ENCODE results near the gene RSRC1. TPM values are rescaled to one million over a fixed set of nuclear protein-coding genes. Genes with fewer than 3 reads are reported as not detected.

RSRC1 gene
- total and polyA plus RNA-seq, 11 donors = 9.5 to 24.9 (median 21.3) TPM

DNA sequence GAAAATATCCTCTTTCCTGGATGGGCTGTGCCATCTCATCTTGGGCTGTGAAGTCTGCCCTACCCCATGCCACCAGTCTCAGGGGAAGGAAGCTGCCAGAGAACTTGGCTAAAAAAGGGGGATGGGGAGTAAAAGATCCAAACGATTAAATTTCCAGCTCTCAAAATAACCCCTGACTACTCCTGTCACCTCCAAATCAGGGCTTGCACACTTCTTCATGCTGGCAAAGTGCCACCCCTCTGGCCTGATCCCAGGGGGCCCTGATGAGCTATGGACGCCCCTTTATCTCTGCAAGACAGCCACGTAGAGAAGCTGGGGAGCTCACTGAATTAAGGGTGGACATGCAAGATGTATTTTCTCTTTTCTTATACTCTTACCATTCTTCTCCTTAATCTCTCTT is 459.9 kb downstream of the RSRC1 start:
- TF ChIP-seq, protein P1, sequence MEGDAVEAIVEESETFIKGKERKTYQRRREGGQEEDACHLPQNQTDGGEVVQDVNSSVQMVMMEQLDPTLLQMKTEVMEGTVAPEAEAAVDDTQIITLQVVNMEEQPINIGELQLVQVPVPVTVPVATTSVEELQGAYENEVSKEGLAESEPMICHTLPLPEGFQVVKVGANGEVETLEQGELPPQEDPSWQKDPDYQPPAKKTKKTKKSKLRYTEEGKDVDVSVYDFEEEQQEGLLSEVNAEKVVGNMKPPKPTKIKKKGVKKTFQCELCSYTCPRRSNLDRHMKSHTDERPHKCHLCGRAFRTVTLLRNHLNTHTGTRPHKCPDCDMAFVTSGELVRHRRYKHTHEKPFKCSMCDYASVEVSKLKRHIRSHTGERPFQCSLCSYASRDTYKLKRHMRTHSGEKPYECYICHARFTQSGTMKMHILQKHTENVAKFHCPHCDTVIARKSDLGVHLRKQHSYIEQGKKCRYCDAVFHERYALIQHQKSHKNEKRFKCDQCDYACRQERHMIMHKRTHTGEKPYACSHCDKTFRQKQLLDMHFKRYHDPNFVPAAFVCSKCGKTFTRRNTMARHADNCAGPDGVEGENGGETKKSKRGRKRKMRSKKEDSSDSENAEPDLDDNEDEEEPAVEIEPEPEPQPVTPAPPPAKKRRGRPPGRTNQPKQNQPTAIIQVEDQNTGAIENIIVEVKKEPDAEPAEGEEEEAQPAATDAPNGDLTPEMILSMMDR (IDR thresholded peaks at IDR 0.05) = no peak
- TF ChIP-seq POLR2A (IDR thresholded peaks at IDR 0.05) = no peak
- no peak overlapping the region for H3K4me3 ChIP-seq
- peak overlapping the region in 11 of 12 donors; percentile 9 to 92 (median 84) for H3K27ac ChIP-seq
- peaks cover 0 to 22% (median 9%) of the 10 kb centered on the region in 12 donors for H3K4me1 ChIP-seq
- DNase-seq (peak in 2 of 5 donors; percentile 9 to 32), ATAC-seq (no peak)
- H3K27me3 ChIP-seq = no peaks in the 10 kb centered on the region
- 16 to 28% (median 19%) methylated on average over 3 of the region's 3 CpGs for WGBS, 4 donors
- intact Hi-C loops (cut with DNase I) = loop anchor here in 6 of 10 donors (5.0 to 10.0 kb wide), 3 partner anchors 73 to 233 kb away; partner anchors contain the start of genes GFM1 (in 6 of the 6) and MFSD1 (in 2 of the 6)
- H3K9me3 ChIP-seq = peaks cover 0 to 4% (median 0%) of the 10 kb centered on the region in 12 donors
- H3K36me3 ChIP-seq = no peaks in the 10 kb centered on the region

DNA sequence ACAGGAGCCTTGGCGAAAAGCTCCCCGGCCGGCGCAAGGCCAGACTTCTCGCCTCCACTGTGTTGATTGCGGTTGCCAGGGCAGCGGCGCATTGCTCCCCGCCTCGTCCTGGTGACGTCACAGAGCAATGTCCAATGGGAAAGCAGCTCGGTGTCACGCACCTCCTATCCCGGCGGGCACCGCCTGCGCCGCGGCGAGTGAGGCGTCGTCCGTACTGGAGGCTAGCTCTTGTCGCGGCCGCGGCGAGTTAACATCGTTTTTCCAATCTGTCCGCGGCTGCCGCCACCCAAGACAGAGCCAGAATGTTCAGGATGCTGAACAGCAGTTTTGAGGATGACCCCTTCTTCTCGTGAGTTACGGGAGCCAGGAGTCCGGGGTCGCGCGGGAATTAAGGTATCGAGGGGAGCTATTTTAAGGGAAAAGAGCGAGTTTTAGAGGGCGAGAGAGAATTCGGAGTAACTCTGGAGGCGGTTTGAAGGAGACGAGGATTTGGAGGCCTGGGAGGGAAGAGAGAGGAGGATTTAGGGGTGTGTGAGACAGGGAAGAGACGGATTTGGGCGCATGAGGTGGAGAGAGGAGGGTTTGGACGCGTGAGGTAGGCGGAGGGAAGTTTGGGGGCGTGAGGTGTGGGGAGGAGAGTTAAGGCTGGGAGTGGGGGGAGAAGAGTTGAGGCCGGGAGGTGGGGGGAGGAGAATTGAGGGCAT is 461.3 kb downstream of the RSRC1 start, which contains the start of gene MLF1:
TSS of gene MLF1 (plus strand) at position 196 of the 704 bp plus-strand sequence. CDS start at position 303, 107 bp downstream.
- peak within 1 kb of the TSS; percentile 70 to 92 (median 84) for H3K27ac ChIP-seq
- H3K4me1 ChIP-seq = peaks cover 0 to 31% (median 9%) of the 10 kb centered on the region in 12 donors
- no peaks in the 10 kb centered on the region for H3K36me3 ChIP-seq
- H3K4me3 ChIP-seq = peak within 1 kb of the TSS; percentile 51 to 79 (median 68)
- peak; percentile 77 to 94 for TF ChIP-seq POLR2A (IDR thresholded peaks at IDR 0.05)
- TF ChIP-seq, protein P1 (IDR thresholded peaks at IDR 0.05) = no peak
- H3K27me3 ChIP-seq = no peaks in the 10 kb centered on the region
- 1% methylated on average over 38 to 51 of the region's 51 CpGs for WGBS, 4 donors
- intact Hi-C loops (cut with DNase I) = loop anchor here in 6 of 10 donors (5.0 to 10.0 kb wide), 3 partner anchors 71 to 231 kb away; partner anchors contain the start of genes GFM1 (in 6 of the 6) and MFSD1 (in 1 of the 6)
- DNase-seq (peak; percentile 97 to 99 (median 98)), ATAC-seq (peak; percentile 99)
- no peaks in the 10 kb centered on the region for H3K9me3 ChIP-seq

DNA sequence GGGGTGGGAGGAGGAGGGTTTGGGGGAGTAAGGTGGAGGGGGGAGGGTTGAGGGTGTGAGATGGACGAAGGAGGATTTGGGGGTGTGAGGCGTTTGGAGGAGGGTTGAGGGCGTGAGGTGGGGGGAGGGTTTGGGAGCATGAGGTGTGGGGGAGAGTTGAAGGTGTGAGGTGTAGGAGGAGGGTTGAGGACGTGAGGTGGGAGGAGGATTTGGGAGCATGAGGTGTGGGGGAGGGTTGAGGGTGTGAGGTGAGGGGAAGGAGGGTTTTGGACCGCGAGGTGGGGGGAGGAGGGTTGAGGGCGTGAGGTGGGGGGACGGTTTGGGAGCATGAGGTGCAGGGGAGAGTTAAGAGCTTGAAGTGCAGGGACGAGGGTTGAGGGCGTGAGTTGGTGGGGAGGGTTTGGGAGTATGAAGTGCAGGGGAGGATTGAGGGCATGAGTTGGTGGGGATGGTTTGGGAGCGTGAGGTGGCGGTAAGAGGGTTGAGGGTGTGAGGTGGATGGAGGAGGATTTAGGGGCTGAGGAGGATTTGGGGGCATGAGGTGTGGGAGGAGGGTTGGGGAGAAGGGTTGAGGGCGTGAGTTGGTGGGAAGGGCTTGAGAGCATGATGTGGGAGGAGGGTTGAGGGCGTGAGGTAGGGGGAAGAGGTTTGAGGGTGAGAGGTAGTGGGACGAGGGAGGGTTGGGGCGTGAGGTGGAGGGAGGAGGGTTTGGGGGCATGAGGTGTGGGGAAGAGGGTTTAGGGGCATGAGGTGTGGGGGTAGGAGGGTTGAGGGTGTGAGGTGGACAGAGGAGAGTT is 462.3 kb downstream of the RSRC1 start:
- Histone ChIP-seq H3K4me3 (peak overlapping the region in 11 of 12 donors; percentile 5 to 79 (median 64)), H3K27ac (peak overlapping the region in 6 of 12 donors; percentile 23 to 89 (median 42)), H3K36me3 (no peaks in the 10 kb centered on the region), H3K27me3 (no peaks in the 10 kb centered on the region), H3K4me1 (peaks cover 0 to 31% (median 9%) of the 10 kb centered on the region in 12 donors), H3K9me3 (no peaks in the 10 kb centered on the region)
- TF ChIP-seq, protein P1 (IDR thresholded peaks at IDR 0.05) = no peak
- no peak for TF ChIP-seq POLR2A (IDR thresholded peaks at IDR 0.05)
- ATAC-seq (no peak), DNase-seq (no peak)
- intact Hi-C loops (cut with DNase I) = loop anchor here in 6 of 10 donors (5.0 to 10.0 kb wide), 3 partner anchors 70 to 230 kb away; partner anchors contain the start of genes GFM1 (in 6 of the 6) and MFSD1 (in 1 of the 6)
- 50 to 67% (median 66%) methylated on average over 16 of the region's 16 CpGs for WGBS, 4 donors
